HL-60 (cell line): ENCODE data around the gene NLRP6.
"Not testable (repeated sequence)": the region's sequence is repeated elsewhere in the genome, so short reads cannot be mapped to it uniquely, and the experiment has no call there.

Source experiments
- DNase-seq, 2 experiments: peaks; one replicate each; pipeline ENCODE4 v3.0.0-alpha.2; 2010 to 2020; ENCODE audit warnings: low read depth in 1 of 2, low spot score in 1 of 2
- H3K27ac ChIP-seq: fragments of 250-450 bp; sonication (Bioruptor Pico); replicated peaks from 2 replicates; pipeline ENCODE4 v1.5.1; 2020; ENCODE audit warnings: mild to moderate bottlenecking, moderate library complexity
- H3K27me3 ChIP-seq: fragments of 250-450 bp; sonication (Bioruptor Pico); 2 replicates; pipeline ENCODE4 v1.5.1; 2021; ENCODE audit warnings: mild to moderate bottlenecking, moderate library complexity; ENCODE audit not compliant: insufficient read depth, poor library complexity, severe bottlenecking
- H3K4me3 ChIP-seq: replicated peaks from 2 replicates; pipeline ENCODE4 v1.5.1; 2011; ENCODE audit warnings: mild to moderate bottlenecking, control low read depth, low read length; ENCODE audit not compliant: insufficient read depth
- GABPA ChIP-seq: IDR thresholded peaks from 2 replicates; pipeline ENCODE4 v1.6.1; 2012; ENCODE audit warnings: low read depth
- POLR2AphosphoS5 ChIP-seq: IDR thresholded peaks from 2 replicates; pipeline ENCODE4 v1.6.1; 2012; ENCODE audit warnings: low read depth
- REST ChIP-seq: IDR thresholded peaks from 2 replicates; pipeline ENCODE4 v1.6.1; 2012; ENCODE audit warnings: low read depth; ENCODE audit not compliant: insufficient replicate concordance
- SPI1 ChIP-seq: IDR thresholded peaks from 2 replicates; pipeline ENCODE4 v1.6.1; 2012; ENCODE audit warnings: low read depth, mild to moderate bottlenecking, borderline replicate concordance
- TF ChIP-seq, protein P1 (sequence below): IDR thresholded peaks from one replicate; pipeline ENCODE4 v1.5.1; 2011; ENCODE audit warnings: low read length, control low read depth, inconsistent platforms; ENCODE audit not compliant: insufficient read depth

The NLRP6 gene

DNA sequence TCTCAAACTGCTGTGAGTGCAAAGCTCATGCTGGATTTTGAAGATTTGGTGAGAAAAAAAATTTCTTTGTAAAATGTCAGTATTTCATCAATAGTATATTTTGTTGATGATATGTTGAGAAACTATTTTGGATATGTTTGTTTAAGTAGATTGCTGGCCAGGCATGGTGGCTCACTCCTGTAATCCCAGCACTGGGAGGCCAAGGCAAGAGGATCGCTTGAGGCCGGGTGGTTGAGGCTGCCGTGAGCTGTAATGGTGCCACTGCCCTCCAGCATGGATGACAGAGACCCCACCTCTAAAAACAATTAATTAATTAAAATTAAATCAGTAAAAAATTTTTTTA is 49.3 kb downstream of the NLRP6 start:
- H3K4me3 ChIP-seq: no peak overlapping the region
- H3K27ac ChIP-seq: peak overlapping the region; percentile 44
- no peak for DNase-seq
- TF ChIP-seq, protein P1, sequence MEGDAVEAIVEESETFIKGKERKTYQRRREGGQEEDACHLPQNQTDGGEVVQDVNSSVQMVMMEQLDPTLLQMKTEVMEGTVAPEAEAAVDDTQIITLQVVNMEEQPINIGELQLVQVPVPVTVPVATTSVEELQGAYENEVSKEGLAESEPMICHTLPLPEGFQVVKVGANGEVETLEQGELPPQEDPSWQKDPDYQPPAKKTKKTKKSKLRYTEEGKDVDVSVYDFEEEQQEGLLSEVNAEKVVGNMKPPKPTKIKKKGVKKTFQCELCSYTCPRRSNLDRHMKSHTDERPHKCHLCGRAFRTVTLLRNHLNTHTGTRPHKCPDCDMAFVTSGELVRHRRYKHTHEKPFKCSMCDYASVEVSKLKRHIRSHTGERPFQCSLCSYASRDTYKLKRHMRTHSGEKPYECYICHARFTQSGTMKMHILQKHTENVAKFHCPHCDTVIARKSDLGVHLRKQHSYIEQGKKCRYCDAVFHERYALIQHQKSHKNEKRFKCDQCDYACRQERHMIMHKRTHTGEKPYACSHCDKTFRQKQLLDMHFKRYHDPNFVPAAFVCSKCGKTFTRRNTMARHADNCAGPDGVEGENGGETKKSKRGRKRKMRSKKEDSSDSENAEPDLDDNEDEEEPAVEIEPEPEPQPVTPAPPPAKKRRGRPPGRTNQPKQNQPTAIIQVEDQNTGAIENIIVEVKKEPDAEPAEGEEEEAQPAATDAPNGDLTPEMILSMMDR: no peak
- TF ChIP-seq REST: no peak
- TF ChIP-seq POLR2AphosphoS5: no peak
- no peak for TF ChIP-seq SPI1
- no peak for TF ChIP-seq GABPA
- peaks cover 4% of the 10 kb centered on the region for H3K27me3 ChIP-seq

DNA sequence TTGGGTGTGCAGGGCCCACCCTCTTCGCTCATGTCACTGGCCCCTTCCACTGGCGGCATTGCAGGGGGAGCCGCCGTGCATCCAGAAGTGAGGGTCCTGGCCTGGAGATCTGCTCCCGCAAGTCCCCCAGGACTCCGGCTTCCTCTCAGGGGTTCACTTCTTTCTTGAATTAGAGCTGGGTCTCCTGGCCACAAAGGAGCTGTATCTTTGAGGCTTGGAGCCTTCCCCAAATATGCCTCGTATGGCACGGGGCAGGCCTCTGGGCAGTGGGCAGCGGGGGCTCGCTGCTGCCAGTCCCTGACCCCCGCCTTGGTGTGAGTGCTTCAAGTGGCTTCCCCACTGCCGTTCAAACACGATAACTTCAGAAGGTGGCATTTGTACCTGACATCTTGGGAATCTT is 49.8 kb downstream of the NLRP6 start:
- Histone ChIP-seq H3K27me3 (peaks cover 4% of the 10 kb centered on the region), H3K27ac (no peak overlapping the region), H3K4me3 (no peak overlapping the region)
- TF ChIP-seq, protein P1: no peak
- TF ChIP-seq POLR2AphosphoS5 (no peak), SPI1 (no peak), REST (no peak), GABPA (no peak)
- DNase-seq: no peak

DNA sequence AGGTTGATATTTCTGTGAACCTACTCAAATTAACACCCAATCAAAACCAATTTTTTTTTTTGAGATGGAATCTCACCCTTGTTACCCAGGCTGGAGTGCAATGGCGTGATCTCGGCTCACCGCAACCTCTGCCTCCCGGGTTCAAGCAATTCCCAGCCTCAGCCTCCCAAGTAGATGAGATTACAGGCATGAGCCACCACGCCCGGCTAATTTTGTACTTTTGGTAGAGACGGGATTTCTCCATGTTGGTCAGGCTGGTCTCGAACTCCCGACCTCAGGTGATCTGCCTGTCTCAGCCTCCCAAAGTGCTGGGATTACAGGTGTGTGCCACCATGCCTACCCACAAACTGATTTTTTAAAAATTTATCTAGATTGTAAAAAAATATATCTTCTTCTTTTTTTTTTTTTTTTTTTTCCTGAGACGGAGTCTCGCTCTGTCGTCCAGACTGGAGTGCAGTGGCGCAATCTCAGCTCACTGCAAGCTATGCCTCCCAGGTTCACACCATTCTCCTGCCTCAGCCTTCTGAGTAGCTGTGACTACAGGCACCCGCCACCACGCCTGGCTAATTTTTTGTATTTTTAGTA is 50.4 kb downstream of the NLRP6 start:
- H3K27me3 ChIP-seq, H3K4me3 ChIP-seq, H3K27ac ChIP-seq, DNase-seq: not testable (repeated sequence)

DNA sequence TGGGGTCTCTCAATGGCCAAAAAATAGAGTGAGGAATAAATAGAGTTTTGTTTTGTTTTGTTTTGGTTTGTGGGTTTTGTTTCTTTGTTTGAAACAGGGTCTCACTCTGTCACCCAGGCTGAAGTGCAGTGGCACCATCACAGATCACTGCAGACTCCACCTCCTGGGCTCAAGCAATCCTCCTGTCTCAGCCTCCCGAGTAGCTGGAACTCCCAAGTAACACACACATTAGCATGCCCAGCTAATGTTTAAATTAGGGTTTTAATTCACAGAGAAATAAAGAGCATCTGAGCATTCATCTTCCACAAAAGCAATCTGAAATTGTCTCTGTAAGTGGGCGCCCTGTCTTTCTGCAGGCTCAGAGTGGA is 51.7 kb downstream of the NLRP6 start:
- H3K4me3 ChIP-seq: no peak overlapping the region
- TF ChIP-seq, protein P1: no peak
- no peak for TF ChIP-seq GABPA
- TF ChIP-seq POLR2AphosphoS5: no peak
- TF ChIP-seq REST: no peak
- TF ChIP-seq SPI1: no peak
- DNase-seq: no peak
- no peak overlapping the region for H3K27ac ChIP-seq
- peaks cover 4% of the 10 kb centered on the region for H3K27me3 ChIP-seq
